G401 (cell line): ENCODE results near the gene KCNQ1OT1. TPM values are rescaled to one million over a fixed set of nuclear protein-coding genes. Genes with fewer than 3 reads are reported as not detected.

Source experiments
- DNase-seq: peaks from one replicate; pipeline ENCODE4 v3.0.0-alpha.2; 2015; ENCODE audit warnings: low spot score
- in situ Hi-C: cut with HindIII; loops from 2 replicates; pipeline ENCODE4 v1.10.0; 2016; ENCODE audit warnings: low sequenced_read_pairs, mixed read lengths
- total RNA-seq: library from RNA; depleted of rRNA; stranded (reverse); fragments of >200 nt; shearing (Covaris generic); gene quantifications from 2 replicates; pipeline ENCODE4 v1.2.3, GENCODE V29; 2014

The KCNQ1OT1 gene
- total RNA-seq, 1 experiment from 2014 or later: 0.75 TPM

DNA sequence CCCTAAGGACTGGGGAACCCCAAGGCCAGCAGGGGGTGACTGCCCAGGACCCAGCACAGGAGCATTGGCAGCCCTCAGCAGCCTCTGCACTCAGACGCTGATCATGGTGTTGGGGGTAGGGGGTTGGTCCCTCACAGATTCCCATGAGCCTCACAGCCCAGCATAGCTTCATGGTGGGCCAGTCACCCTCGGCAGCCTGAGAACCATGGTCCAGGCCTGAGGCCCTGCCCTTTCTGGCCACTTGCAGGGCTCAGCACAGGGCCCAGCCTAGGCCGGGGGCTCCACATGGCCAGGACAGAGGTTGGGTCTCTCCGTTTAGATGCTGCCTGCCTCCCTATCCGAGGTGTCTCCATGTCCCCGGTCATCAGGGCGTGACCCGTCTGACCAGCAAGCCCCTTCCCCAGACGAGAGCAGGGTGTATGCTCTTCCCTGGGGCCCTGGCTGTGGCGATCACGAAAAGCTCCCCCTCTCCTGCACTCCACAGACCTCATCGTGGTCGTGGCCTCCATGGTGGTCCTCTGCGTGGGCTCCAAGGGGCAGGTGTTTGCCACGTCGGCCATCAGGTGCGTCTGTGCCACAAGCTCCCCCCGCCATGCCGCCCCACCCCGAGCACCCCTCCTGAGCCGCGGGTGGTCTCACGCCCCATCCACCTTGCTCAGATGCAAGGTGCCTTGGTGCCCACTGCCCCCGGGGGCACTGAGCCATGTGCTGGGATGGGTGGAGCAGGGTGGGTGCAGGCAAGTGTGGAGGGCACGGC, 128.8 kb downstream of the KCNQ1OT1 start:
- DNase-seq: no peak
- in situ Hi-C loops: no loop called here

DNA sequence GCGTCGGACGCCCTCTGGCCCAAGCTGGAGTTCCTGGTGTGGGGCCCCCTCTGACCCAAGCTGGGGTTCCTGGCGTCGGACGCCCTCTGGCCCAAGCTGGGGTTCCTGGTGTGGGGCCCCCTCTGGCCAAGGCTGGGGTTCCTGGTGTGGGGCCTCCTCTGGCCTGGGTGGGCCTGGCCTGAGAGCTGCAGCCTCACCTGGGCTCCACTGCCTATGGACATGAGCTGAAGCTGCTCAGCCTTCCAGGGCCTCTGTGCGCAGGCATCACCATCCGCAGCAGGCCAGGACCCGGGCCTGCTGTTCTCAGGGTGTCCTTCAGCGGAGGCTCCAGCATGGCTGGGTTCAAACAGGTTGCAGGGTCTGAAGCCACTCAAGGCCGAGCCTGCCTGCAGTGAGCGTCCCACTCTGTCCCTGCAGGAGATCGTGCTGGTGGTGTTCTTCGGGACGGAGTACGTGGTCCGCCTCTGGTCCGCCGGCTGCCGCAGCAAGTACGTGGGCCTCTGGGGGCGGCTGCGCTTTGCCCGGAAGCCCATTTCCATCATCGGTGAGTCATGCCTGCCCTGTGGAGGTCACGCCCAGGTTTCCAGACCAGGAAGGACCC, 129.5 kb downstream of the KCNQ1OT1 start:
- DNase-seq: no peak
- in situ Hi-C loops: no loop called here

DNA sequence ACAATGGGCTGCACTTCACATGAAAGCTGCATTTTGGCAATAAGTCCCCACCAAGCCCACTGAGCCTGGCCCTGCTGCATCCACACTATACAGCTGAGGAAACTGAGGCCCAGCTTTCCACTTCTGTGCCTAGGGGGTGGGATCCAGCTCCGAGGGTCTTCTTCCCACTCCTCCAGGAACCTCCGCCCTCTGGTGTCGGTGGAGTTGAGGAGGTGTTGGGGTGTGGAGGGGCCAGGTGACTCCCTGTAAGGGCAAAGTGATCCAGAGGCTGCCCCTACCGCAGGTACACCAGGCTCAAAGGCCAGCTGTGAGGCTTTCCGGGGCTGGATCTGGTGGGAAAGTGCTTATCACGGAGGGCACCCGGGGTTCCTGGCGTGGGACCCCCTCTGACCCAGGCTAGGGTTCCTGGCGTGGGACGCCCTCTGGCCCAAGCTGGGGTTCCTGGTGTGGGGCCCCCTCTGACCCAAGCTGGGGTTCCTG, 130.0 kb downstream of the KCNQ1OT1 start:
- DNase-seq: no peak
- in situ Hi-C loops: no loop called here

DNA sequence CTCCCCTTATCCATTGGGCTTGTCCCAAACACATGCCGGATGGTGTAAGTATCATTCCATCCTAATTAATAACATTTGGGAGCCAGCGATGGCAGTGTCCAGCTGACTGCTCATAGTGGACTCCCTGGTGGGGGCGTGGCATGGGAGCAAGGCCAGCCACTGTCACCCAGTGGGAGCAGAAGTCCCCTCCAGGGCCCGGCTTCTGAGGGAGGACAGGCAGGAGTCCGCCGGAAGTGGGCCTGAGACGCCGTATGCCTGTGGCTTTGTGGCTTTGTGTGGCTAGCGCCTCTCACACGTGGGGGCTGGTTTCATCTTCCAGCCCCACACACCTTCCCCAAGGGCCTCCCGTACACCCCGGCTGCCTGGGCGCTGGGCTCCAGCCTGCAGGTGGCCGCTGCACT, 130.5 kb downstream of the KCNQ1OT1 start:
- in situ Hi-C loops: no loop called here
- DNase-seq: no peak

DNA sequence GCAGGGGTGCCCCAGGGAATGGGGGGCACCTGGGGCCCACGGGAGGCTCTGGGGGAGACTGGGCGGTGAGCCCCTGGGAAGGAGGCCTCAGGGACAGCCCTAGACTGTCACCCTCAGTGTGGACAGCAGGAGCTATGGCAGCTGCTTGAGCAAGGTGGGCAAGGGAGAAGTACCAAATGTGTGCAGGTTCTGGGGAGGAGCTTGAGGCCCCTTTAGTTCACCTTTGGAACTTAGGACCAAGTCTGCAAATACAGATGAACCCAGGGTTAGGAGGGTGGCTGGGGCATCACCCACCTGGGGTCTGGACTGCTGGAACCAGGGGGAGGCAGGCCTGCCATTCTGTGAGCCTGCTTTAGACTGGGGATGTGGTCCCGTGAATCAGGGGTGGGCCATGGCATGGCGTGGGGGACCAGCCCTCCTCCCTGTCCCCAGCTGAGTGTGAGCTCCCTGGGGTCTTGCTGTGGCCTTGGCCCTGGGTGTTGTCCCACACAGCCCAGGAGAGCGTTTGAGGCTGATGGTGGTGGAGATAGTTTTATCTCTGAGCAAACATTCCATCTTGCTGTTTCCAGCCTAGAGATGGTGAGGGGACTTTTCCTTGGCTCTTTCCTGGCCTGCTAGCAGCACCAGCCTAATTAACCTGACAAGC, 132.6 kb downstream of the KCNQ1OT1 start:
- DNase-seq: no peak
- in situ Hi-C loops: no loop called here

DNA sequence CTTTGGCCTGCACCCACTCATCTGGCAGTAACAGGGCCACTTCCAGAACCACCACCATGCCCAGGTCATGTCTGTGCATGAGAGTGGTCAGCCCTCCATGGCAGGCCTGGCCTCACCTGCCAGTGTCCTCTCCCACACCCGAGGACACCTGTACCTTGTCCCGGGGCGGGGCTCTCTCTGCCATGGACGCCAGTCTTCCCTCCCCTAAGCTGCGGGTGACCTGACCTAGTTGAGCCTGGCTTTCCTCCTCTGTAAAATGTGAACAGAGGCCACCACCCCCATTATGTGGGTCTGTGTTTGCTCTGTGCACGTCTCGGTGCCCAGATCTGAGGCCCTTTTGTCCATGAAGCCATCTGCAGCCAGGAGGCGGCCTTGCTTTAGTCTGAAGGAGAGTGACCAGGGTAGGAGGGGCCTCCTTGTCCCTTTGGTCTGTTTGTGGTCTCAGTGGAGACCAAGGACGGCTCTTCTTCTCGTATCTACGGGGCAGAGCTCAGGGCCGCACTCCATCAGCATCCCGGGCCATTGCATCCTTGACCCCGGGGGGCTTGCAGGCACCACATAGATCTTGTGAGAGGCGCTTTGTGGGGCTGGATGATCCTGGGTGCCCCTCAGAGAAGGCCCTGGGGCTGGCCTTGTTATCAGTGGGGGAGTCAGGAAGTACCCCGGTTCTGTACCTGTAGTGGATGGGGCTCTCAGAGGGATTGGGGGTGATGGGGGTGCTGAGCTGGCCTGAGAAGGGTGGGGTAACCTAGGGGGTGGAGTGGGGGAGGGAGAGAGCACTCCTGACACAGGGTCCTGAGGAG, 133.4 kb downstream of the KCNQ1OT1 start:
- in situ Hi-C loops: no loop called here
- no peak for DNase-seq

DNA sequence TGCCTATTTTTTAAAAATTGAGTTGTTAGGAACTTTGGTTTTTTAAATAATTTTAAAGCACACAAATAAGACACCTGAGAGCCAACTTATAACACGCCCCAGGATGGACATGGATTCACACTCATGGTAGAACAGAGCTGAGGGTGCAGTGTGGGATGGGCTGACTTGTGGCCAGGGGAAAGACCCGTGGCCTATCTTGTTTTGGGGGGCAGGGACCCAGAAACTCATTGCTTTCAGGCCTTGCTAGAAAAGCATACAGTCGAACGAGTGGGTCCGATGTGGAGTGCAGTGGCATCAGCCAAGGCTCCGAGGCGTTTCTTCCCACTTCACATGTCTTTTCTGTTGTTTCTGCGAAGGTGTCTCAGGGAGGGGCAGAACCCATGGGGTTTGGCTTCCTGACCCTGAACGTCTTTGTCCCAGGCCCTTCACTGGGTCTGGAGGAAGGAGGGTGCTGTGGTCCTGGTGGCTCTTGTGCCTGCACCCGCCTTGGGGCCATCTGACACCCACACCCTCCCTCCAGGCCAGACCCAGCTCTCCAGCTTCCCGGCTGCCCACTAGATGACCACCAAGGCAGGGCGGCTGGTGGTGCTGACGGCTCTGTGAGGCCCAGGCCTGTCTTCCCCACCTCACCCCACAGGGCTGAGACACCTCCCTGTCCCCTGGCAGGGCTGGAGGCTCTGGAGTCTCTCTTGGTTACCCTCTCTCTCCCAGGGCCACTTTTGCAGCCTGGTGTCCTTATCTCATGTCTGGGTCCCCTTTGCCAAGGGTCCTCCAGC, 134.2 kb downstream of the KCNQ1OT1 start:
- no peak for DNase-seq
- in situ Hi-C loops: no loop called here

DNA sequence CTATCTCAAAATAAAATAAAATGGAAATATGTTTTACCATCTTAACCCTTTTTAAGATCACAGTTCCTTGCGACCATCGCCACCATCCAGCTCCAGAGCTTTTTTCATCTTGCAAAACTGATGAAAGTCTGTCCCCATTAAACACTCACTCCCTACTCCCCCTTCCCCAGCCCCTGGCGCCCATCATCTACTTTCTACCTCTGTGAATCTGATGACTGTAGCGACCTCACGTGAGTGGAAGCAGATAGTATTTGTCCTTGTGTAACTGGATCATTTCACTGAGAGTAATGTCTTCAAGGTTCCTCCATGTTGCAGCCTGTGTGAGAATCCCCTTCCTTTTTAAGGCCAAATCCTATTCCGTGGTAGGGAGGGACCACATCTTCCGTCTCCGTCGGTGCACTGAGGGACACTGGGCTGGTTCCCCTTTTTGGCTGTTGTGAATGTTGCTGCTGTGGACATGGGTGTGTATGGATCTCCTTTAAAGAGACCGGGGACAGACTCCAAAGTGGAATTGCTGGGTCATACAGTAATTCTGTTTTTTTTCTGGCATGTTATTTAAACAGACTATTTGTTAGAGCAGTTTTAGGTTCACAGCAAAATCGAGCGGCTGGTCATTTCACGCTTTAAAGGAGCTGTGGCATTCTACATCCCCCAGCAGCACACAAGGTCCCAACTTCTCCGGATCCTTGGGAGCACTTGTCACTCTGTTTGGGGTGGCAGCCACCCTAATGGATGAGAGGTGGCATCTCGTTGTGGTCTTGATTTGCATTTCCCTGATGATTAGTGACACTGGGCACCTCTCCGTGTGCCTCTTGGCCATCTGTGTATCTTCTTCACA, 135.0 kb downstream of the KCNQ1OT1 start:
- in situ Hi-C loops: no loop called here
- DNase-seq: no peak

DNA sequence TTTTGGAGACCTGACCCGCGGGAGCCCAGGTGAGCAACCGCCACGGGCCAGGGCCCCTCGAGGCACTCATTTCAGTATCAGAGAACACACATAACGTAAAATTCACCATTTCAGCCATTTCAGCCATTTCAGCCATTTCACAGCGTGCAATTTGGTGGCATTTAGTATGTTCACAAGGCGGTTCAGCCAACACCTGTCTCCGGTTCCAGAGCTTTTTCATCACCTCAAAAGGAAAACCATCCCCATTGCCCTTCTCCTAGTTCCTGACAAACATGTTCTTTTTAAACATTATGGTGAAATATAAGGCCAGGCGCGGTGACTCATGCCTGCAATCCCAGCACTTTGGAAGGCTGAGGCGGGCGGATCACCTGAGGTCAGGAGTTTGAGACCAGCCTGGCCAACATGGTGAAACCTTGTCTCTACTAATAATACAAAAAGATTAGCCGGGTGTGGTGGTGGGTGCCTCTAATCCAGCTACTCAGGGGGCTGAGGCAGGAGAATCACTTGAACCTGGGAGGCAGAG, 135.7 kb downstream of the KCNQ1OT1 start:
- in situ Hi-C loops: no loop called here

DNA sequence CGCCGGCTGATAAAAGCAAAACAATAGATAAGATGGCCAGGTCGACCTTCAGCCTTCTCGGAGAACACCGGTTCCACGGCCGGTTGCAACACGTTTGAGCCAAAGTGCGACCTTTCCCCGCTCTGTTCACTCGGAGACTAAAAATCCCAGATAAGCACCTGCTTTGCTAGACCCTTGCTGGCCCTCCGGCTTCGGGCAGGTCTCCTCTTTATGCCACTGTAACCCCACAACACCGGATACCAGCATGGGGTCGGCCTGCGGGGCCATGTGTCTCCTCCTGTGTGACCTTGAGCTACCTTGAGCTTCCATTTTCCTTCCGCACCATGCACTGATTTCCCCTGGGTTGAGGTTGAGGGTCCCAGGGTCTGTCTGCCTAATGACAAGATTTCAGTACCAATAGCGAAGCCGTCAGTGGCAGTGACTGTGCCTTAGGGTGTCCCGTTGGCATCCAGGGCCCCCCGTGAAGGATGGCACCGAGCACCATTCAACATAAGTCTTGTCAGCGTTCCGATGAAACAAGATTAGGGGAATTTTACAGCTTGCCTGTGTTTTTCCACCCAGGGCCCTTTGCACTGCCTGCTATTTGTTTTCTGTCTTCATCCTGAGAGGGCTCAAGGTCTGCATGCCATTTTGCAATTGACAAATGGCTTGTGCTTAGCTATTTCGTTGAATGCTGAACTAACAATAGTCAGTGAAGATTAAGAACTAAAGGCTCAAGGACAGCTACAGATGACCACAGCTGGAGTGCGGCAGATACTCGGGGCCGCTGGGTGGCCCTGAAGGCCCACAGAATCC, 136.4 kb downstream of the KCNQ1OT1 start:
- no peak for DNase-seq
- in situ Hi-C loops: no loop called here

More for the DNA sequence above, 135.7 kb downstream of the KCNQ1OT1 start:
- DNase-seq: no peak

DNA sequence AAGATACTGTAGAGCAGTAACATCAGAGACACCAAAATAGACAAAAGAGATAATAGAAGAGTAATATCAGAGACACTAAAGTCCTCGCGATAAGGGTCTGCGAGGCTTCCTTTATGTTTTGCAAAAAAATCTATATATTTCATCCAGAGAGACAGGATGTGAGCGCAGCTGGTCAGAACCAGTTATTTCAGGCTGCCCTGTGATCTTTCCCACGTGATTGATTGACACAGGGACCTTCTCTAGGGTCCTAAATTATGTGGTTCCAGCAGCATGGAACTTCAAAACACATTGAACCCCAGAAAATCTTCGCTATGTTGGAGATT, 136.9 kb downstream of the KCNQ1OT1 start:
- in situ Hi-C loops: no loop called here
- no peak for DNase-seq

DNA sequence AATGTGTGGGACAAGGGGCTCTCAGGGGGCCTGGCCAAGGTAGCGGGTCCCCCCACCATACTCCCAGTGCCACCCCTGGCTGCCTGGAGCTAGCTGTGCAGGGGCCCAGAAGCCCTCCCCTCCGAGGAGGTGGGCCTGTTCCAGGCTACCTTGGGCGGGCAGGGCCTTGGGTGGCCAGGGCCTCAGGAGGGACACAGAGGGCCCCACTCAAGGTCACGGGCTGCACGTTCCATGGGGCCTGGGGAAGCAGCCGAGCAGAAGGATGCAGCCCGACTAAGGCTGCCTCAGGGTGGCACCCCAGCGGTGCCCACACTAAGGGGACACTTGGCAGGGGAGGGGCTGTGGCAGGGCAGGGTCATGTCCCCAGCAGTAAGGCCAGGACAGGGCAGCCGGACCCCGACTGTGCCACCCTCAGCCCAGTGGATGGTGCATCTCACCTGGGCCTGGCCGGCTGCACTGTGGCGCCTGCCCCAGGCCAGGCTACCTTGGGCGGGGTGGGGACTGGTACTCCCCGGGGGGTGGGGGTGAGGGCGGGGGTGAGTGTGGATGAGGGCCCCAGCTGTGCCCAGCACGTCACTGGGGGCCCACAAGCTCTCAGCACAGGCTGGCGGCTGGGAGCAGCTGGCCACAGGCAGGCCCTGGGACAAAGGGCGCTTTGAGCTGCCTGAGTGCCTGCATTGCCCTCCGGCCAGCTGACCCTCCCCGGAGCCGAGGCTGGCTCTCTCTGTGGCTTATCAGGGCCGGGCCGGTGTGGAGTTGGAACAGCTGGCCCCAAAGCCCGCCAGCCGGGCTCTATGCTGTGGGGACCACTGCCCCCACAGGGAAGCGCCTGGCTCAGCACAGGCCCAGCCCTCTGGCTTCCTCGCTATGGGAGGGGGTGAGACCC, 137.9 kb downstream of the KCNQ1OT1 start:
- in situ Hi-C loops: no loop called here

DNA sequence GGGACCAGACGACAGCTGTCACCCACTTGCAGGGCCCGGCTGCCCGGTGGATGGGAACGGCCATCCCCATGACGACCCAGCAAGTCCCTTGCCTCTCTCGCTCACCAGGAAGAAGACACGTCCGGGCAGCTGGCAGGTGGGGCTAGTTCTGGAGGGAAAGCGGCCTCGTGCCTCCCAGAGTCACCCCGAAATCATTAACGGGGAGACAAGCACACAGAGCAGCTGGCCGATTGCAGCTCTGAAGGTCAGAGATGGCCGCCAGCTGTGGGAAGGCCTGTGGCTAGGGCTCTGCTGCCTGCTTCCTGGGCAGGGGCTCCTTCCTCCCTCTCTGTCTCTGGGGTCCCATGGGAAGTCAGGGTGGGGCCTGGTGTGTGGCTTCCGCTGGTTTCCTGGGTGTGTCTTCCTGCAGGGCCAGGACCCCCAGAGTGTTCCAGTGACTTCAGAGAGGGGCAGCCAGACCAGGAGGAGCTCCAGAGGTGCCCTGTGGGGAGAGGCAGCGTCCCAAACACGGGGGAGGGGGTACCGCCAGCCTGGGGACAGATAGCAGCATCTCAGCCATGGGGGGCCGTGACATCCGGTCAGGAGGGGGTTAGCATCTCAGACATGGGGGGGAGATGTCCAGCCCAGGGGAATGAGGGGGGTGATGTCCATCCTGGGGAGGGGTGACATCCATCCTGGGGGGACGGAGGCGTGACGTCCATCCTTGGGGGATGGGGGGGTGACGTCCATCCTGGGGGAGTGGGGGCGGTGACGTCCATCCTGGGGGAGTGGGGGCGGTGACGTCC, 140.1 kb downstream of the KCNQ1OT1 start:
- no peak for DNase-seq
- in situ Hi-C loops: no loop called here

More for the DNA sequence above, 137.9 kb downstream of the KCNQ1OT1 start:
- no peak for DNase-seq

DNA sequence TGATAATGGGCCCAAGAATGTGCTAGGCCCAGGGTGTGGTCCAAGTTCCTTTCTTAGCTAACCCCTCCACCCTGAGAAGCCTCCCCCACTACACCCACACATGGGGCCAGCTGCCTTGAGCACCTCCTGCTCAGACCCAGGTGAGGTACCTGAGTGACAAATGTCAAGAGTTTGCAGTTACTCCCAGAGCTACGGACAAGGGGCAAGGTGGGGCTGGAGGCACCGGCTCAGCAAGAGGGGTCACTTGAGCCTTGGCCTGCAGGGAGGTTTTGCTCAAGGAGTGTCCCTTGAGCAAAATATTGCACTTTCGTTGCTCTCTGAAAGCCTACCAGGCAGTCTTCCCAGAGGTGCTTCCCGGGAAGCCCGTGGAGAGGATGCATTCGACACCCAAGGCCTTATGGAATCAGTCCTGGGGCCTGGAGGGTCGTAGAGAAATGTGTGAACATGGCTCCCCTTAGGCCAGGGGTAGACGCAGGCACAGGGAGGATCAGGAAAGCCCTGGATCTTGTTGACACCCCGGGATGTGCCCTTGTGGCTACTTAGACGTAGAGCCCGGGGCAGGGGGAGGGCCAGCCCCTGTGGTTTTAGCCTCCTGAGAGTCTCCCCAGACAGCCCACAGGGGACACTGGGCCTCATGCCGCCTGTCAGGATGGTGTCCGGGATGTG, 140.8 kb downstream of the KCNQ1OT1 start:
- in situ Hi-C loops: no loop called here
- DNase-seq: no peak

DNA sequence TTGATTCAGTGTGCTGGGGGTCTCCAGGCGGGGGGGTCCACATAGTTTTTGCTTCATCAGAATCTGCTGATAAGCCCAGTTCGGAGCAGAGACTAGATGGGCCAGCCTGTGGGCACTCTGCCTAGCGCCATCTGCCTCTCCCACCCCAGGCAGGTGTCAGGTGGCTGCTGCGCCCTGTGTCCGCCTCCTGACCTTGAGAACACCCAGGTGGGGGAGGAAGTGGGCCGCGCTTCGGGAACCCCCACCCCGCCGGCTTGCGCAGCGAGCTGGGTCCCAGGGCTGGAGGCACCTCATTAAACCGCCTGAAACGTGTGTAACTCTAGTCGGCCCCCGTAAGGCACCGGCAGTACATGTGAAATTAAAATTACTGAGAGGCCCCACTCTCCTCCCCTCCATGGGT, 141.4 kb downstream of the KCNQ1OT1 start:
- in situ Hi-C loops: no loop called here
- no peak for DNase-seq
